Measurements from ENCODE around the gene GALP. TPM values are rescaled to one million over a fixed set of nuclear protein-coding genes. Genes with fewer than 3 reads are reported as not detected.

Gene GALP
- total RNA-seq, 4 donors from 2014 or later: not detected

GRCh38 chr19:56139847-56140582 is 35.8 kb upstream of the GALP start:
- WGBS, 2 donors: 26% methylated on average over 22 of the region's 22 CpGs
- peak overlapping the region; percentile 88 to 95 (median 92) for H3K27ac ChIP-seq
- peaks cover 0 to 32% (median 6%) of the 10 kb centered on the region in 4 donors for H3K4me1 ChIP-seq
- H3K36me3 ChIP-seq: no peaks in the 10 kb centered on the region
- no peak for TF ChIP-seq EP300 (IDR thresholded peaks at IDR 0.05)
- peak overlapping the region; percentile 39 to 66 (median 53) for H3K4me3 ChIP-seq
- H3K9me3 ChIP-seq: no peaks in the 10 kb centered on the region
- no peak for DNase-seq (ENCODE audit: low spot score in 2 of 2)
- no peaks in the 10 kb centered on the region for H3K27me3 ChIP-seq

GRCh38 chr19:56140583-56141416 is 35.0 kb upstream of the GALP start, which contains the start of gene ZNF444:
Gene ZNF444 (plus strand): TSS chr19:56141287. CDS start chr19:56146912, 5,625 bp downstream.
- H3K27ac ChIP-seq: peak within 1 kb of the TSS; percentile 88 to 95 (median 92)

GRCh38 chr19:56141417-56141993 is 34.3 kb upstream of the GALP start:
- Histone ChIP-seq H3K27ac (peak overlapping the region; percentile 88 to 95 (median 92)), H3K4me3 (peak overlapping the region; percentile 39 to 66 (median 49)), H3K27me3 (no peaks in the 10 kb centered on the region), H3K36me3 (peaks cover 0 to 8% (median 0%) of the 10 kb centered on the region in 3 donors), H3K9me3 (no peaks in the 10 kb centered on the region), H3K4me1 (peaks cover 0 to 32% (median 6%) of the 10 kb centered on the region in 4 donors)
- TF ChIP-seq CTCF (IDR thresholded peaks at IDR 0.05) (no peak), POLR2A (IDR thresholded peaks at IDR 0.05) (no peak), EP300 (IDR thresholded peaks at IDR 0.05) (no peak)
- 3% methylated on average over 25 to 26 of the region's 26 CpGs for WGBS, 2 donors
- no peak for DNase-seq (ENCODE audit: low spot score in 2 of 2)

More at GRCh38 chr19:56140583-56141416, 35.0 kb upstream of the GALP start, which contains the start of gene ZNF444:
- Histone ChIP-seq H3K4me1 (peaks cover 0 to 32% (median 6%) of the 10 kb centered on the region in 4 donors), H3K27me3 (no peaks in the 10 kb centered on the region), H3K36me3 (peaks cover 0 to under 1% (median 0%) of the 10 kb centered on the region in 3 donors), H3K9me3 (no peaks in the 10 kb centered on the region), H3K4me3 (peak within 1 kb of the TSS; percentile 39 to 66 (median 53))
- WGBS, 2 donors: 0 to 1% methylated on average over 54 to 55 of the region's 56 CpGs
- DNase-seq (ENCODE audit: low spot score in 2 of 2): peak; percentile 96 to 97
- TF ChIP-seq EP300 (IDR thresholded peaks at IDR 0.05) (peak; percentile 91 to 97), CTCF (IDR thresholded peaks at IDR 0.05) (peak in 1 of 5 experiments; percentile 32), POLR2A (IDR thresholded peaks at IDR 0.05) (peak; percentile 31 to 64)

GRCh38 chr19:56142087-56142787 is 33.6 kb upstream of the GALP start:
- Histone ChIP-seq H3K27ac (peak overlapping the region; percentile 88 to 95 (median 92)), H3K4me3 (peak overlapping the region in 2 of 4 donors; percentile 39 to 66), H3K36me3 (peaks cover 0 to 15% (median 4%) of the 10 kb centered on the region in 3 donors), H3K27me3 (no peaks in the 10 kb centered on the region), H3K4me1 (peaks cover 0 to 32% (median 6%) of the 10 kb centered on the region in 4 donors), H3K9me3 (no peaks in the 10 kb centered on the region)
- no peak for DNase-seq (ENCODE audit: low spot score in 2 of 2)
- WGBS, 2 donors: 44 to 49% methylated on average over 17 of the region's 17 CpGs
- TF ChIP-seq EP300 (IDR thresholded peaks at IDR 0.05) (no peak), CTCF (IDR thresholded peaks at IDR 0.05) (no peak), POLR2A (IDR thresholded peaks at IDR 0.05) (no peak)
